ENCODE measurements around the gene ACBD7.

ACBD7 gene

GRCh38 chr10:15091418-15091817 is 2.8 kb upstream of the ACBD7 start:
- DNase-seq (ENCODE audit: low read depth in 2 of 2): no peak

GRCh38 chr10:15084502-15084922 is 4.1 kb downstream of the ACBD7 start:
- DNase-seq (ENCODE audit: low read depth in 2 of 2): no peak

GRCh38 chr10:15083674-15084501 is 4.7 kb downstream of the ACBD7 start:
- no peak for DNase-seq (ENCODE audit: low read depth in 2 of 2)

- no peak for DNase-seq (ENCODE audit: low read depth in 2 of 2)
Observed at GRCh38 chr10:15075421-15075820, 13.2 kb downstream of the ACBD7 start.

GRCh38 chr10:15072358-15072757 is 16.2 kb downstream of the ACBD7 start:
- DNase-seq (ENCODE audit: low read depth in 2 of 2): no peak

- no peak for DNase-seq (ENCODE audit: low read depth in 2 of 2)
Observed at GRCh38 chr10:15069230-15069629, 19.3 kb downstream of the ACBD7 start.

- no peak for DNase-seq (ENCODE audit: low read depth in 2 of 2)
Observed at GRCh38 chr10:15068802-15069201, 19.8 kb downstream of the ACBD7 start.

- no peak for DNase-seq (ENCODE audit: low read depth in 2 of 2)
Observed at GRCh38 chr10:15067154-15067553, 21.4 kb downstream of the ACBD7 start.

- no peak for DNase-seq (ENCODE audit: low read depth in 2 of 2)
Observed at GRCh38 chr10:15060638-15061037, 27.9 kb downstream of the ACBD7 start.

GRCh38 chr10:15059914-15060313 is 28.7 kb downstream of the ACBD7 start:
- DNase-seq (ENCODE audit: low read depth in 2 of 2): no peak

- no peak for DNase-seq (ENCODE audit: low read depth in 2 of 2)
Observed at GRCh38 chr10:15058689-15059088, 29.9 kb downstream of the ACBD7 start.

GRCh38 chr10:15053061-15053460 is 35.5 kb downstream of the ACBD7 start:
- DNase-seq (ENCODE audit: low read depth in 2 of 2): no peak

GRCh38 chr10:15052121-15052520 is 36.5 kb downstream of the ACBD7 start:
- DNase-seq (ENCODE audit: low read depth in 2 of 2): no peak

- DNase-seq (ENCODE audit: low read depth in 2 of 2): no peak
Observed at GRCh38 chr10:15049533-15049932, 39.0 kb downstream of the ACBD7 start.

- no peak for DNase-seq (ENCODE audit: low read depth in 2 of 2)
Observed at GRCh38 chr10:15046626-15047025, 42.0 kb downstream of the ACBD7 start.

GRCh38 chr10:15045380-15045779 is 43.2 kb downstream of the ACBD7 start:
- DNase-seq (ENCODE audit: low read depth in 2 of 2): no peak

- DNase-seq (ENCODE audit: low read depth in 2 of 2): no peak
Observed at GRCh38 chr10:15043674-15044073, 44.9 kb downstream of the ACBD7 start, which contains the start of gene OLAH. OLAH (plus strand) TSS chr10:15043943; CDS start chr10:15047289, 3,346 bp downstream.

GRCh38 chr10:15038416-15038815 is 50.2 kb downstream of the ACBD7 start:
- no peak for DNase-seq (ENCODE audit: low read depth in 2 of 2)

- no peak for DNase-seq (ENCODE audit: low read depth in 2 of 2)
Observed at GRCh38 chr10:15037691-15038090, 50.9 kb downstream of the ACBD7 start.

- no peak for DNase-seq (ENCODE audit: low read depth in 2 of 2)
Observed at GRCh38 chr10:15035385-15036301, 52.9 kb downstream of the ACBD7 start.

GRCh38 chr10:15027741-15028140 is 60.8 kb downstream of the ACBD7 start:
- DNase-seq (ENCODE audit: low read depth in 2 of 2): no peak

Data from stimulated activated CD4-positive, alpha-beta T cell treated with anti-CD3 and anti-CD28 coated beads, Interleukin-1b, Interleukin-23, amount 100 ng/mL, for 4 hours (primary cell).